Measurements from ENCODE around the gene MOG. TPM values are rescaled to one million over a fixed set of nuclear protein-coding genes. Genes with fewer than 3 reads are reported as not detected.

The MOG gene
- total RNA-seq, 1 experiment from 2014 or later: not detected

GRCh38 chr6:29710281-29710941 lies 53.5 kb downstream of the MOG start:
- Mint-ChIP-seq H3K4me1 (ENCODE audit: low read depth, unreplicated experiment) (no peaks in the 10 kb centered on the region), H3K36me3 (ENCODE audit: insufficient read depth, unreplicated experiment) (no peaks in the 10 kb centered on the region), H3K4me3 (ENCODE audit: unreplicated experiment) (no peak overlapping the region), H3K27me3 (ENCODE audit: insufficient read depth, unreplicated experiment) (peaks cover 17% of the 10 kb centered on the region), H3K9me3 (ENCODE audit: unreplicated experiment) (no peaks in the 10 kb centered on the region), H3K27ac (ENCODE audit: unreplicated experiment) (no peak overlapping the region)
- TF ChIP-seq CTCF (IDR thresholded peaks at IDR 0.05; ENCODE audit: insufficient read depth in 1 of 2, low read depth in 1 of 2, low read length in 1 of 2, severe bottlenecking in 1 of 2, unreplicated experiment in 1 of 2): no peak
- H3K4me3 ChIP-seq (ENCODE audit: low read depth, low read length): no peak overlapping the region
- BruUV-seq (replicated peaks): no TSS peak
- H3K9me3 ChIP-seq: no peaks in the 10 kb centered on the region
- CTCF ChIA-PET: no interaction called here
- H3K4me1 ChIP-seq: no peaks in the 10 kb centered on the region
- DNase-seq: no peak
- no peaks in the 10 kb centered on the region for H3K27me3 ChIP-seq (replicated peaks; ENCODE audit: control insufficient read depth, insufficient read depth, low read length)
- intact Hi-C loops (cut with micrococcal nuclease; ENCODE audit: unreplicated experiment): no loop called here
- POLR2A ChIA-PET: no interaction called here
- H3K36me3 ChIP-seq (ENCODE audit: control insufficient read depth, insufficient read depth, low read length): no peaks in the 10 kb centered on the region

- POLR2A ChIA-PET: no interaction called here
- no peaks in the 10 kb centered on the region for H3K27me3 ChIP-seq (replicated peaks; ENCODE audit: control insufficient read depth, insufficient read depth, low read length)
- H3K36me3 Mint-ChIP-seq (ENCODE audit: insufficient read depth, unreplicated experiment): no peaks in the 10 kb centered on the region
- peaks cover 7% of the 10 kb centered on the region for H3K4me1 Mint-ChIP-seq (ENCODE audit: low read depth, unreplicated experiment)
- intact Hi-C loops (cut with micrococcal nuclease; ENCODE audit: unreplicated experiment): no loop called here
- CTCF ChIA-PET: no interaction called here
- H3K36me3 ChIP-seq (ENCODE audit: control insufficient read depth, insufficient read depth, low read length): no peaks in the 10 kb centered on the region
- H3K27ac Mint-ChIP-seq (ENCODE audit: unreplicated experiment): no peak overlapping the region
- peaks cover 11% of the 10 kb centered on the region for H3K27me3 Mint-ChIP-seq (ENCODE audit: insufficient read depth, unreplicated experiment)
- no TSS peak for BruUV-seq (replicated peaks)
- H3K9me3 ChIP-seq: no peaks in the 10 kb centered on the region
- TF ChIP-seq CTCF (IDR thresholded peaks at IDR 0.05; ENCODE audit: insufficient read depth in 1 of 2, low read depth in 1 of 2, low read length in 1 of 2, severe bottlenecking in 1 of 2, unreplicated experiment in 1 of 2): no peak
- H3K4me3 Mint-ChIP-seq (ENCODE audit: unreplicated experiment): no peak overlapping the region
- no peaks in the 10 kb centered on the region for H3K4me1 ChIP-seq
- DNase-seq: no peak
- H3K9me3 Mint-ChIP-seq (ENCODE audit: unreplicated experiment): no peaks in the 10 kb centered on the region
- H3K4me3 ChIP-seq (ENCODE audit: low read depth, low read length): no peak overlapping the region
Measured at GRCh38 chr6:29720863-29721262, 64.0 kb downstream of the MOG start.

Other genes starting within 250 kb of the MOG start
- gene OR12D1, start 242.2 kb upstream of the MOG start, total RNA-seq (2022): not detected in 2 replicates
- not detected in 2 replicates for gene OR10C1, start 217.8 kb upstream of the MOG start, total RNA-seq (2022)
- gene OR11A1, start 200.0 kb upstream of the MOG start, total RNA-seq (2022): not detected in 2 replicates
- not detected in 2 replicates for gene OR2H1, start 199.9 kb upstream of the MOG start, total RNA-seq (2022)
- not detected in 2 replicates for gene MAS1L, start 169.1 kb upstream of the MOG start, total RNA-seq (2022)
- gene UBD, start 97.4 kb upstream of the MOG start, total RNA-seq (2022): 4.9 and 8.2 TPM in 2 replicates
- not detected in 2 replicates for gene OR2H2, start 72.0 kb upstream of the MOG start, total RNA-seq (2022)
- 3.3 and 4.1 TPM in 2 replicates for gene GABBR1, start 23.9 kb upstream of the MOG start, total RNA-seq (2022)
- not detected in 2 replicates for gene ZFP57, start 24.1 kb downstream of the MOG start, total RNA-seq (2022)
- 4.4 and 4.7 TPM in 2 replicates for gene HLA-F, start 66.3 kb downstream of the MOG start, total RNA-seq (2022)
- gene HLA-G, start 170.7 kb downstream of the MOG start, total RNA-seq (2022): 0.88 TPM in 1 of 2 replicates, not detected in the other